Activated CD4-positive, CD25-positive, alpha-beta regulatory T cell treated with anti-CD3 and anti-CD28 coated beads, Interleukin-2, amount 50 U/mL, for 16 hours (primary cell): Measurements from ENCODE around the gene GPR78.
"Not testable (repeated sequence)": the region's sequence is repeated elsewhere in the genome, so short reads cannot be mapped to it uniquely, and the experiment has no call there.

Experiments
- DNase-seq: peaks from one replicate; pipeline ENCODE4 v3.0.0-alpha.2; 2020; ENCODE audit warnings: low read depth, low spot score

Gene GPR78

DNA sequence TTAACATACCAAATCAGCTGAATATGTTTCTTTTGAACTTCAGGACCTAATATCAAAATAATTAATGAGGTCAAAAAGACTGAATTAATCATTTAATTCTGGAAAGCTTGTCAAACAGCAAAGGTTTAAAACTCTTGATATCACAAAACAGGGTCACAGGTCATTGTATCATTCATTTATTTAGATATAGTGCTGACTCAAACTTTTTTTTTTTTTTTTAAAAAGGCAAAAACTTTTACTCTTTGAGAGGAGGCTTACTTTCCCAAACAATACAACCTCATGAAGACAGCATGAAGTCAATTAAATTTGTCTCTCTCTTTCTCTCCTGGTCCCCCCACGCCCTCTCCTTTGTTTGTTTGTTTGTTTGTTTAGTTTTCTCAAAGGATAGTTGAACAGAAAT lies 15.6 kb upstream of the GPR78 start:
- no peak for DNase-seq

DNA sequence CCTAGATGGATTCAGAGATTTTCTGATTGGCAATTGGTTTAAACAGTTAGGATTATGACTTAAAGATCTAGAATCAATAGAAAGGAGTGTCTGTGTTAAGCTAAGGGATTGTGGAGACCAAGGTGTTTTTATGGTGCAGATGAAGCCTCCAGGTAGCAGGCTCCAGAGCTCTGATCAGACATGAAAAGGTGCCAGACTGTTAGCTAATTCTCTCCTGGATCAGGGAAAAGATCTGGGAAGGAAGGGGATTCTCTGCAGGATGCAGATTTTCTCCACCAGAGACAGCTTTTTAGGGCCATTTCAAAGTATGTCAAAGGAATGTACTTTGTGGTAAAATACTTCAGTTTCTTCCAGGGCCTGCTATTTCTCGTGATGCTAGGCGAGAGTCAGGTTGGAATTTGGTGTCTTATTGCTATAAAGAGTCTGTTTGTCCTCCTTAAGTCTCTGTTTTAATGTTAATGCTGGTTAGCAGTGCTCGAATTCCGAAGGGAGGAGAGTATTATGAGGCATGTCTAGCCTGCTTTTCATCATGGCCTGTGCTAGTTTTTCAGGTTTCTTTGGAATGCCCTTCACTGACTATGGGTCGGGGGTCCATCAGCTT lies 12.0 kb upstream of the GPR78 start:
- no peak for DNase-seq

DNA sequence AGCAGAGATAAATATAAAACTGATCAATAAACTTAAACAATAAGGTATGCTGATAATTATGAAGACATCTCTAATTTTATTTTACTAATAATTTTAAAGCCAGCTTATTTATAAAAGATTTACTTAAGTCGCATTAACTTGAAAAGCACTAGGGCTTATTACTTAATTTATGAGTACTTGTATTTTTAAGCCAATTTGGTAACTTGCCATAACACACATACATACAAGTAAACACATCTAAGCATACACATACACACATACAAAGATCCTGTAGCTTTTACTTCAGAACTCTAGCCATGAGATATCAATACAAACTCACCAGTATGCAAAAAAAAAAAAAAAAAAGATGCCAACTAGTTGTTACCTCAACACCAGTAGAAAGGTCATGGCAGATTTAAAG lies 10.0 kb upstream of the GPR78 start:
- no peak for DNase-seq

DNA sequence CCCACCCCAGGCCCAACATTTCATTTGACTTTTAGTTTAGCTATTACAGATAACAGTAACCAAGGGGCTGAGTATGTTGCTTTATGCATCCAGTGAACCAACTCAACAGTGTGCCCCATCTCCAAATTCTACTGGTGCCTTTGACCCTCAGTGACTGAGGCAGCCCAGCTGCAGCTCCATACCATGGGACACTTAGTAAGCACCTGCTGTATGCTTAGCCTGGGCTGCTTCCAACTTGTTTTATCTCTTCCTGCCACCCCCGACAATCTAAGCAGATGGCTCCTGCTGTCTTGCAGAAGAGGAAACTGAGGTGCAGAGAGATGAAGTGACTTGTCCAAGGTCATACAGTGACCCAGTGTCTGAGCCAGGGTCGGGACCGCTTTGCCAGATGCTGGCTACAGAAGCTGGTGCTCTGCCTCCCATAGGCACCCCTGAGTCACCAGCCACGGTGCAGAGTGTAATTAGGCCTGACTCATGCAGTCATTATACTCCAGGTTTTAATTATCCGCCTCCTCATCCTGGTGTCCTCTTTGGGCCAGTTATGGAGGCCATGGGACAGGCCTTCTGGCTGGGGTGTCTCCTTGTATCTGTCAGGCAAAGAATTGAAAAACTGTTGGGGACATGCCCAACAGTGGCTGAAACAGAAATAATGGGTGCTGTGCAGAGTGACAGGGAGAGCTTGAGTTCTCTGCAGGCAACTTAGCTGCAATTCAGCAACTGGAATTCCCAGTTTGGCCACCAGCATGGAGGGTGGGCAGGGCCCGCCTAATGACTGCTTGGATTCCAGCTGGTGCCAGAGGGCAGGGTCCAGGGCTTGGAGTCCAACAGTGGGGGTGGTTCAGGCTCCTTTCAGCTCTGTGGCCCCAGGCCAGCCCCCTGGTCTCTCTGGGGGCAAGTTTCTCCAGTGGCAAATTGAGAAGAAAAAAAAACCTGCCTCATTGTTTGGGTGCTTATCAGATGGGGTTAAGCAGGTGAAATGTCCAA lies 8.2 kb upstream of the GPR78 start:
- no peak for DNase-seq

DNA sequence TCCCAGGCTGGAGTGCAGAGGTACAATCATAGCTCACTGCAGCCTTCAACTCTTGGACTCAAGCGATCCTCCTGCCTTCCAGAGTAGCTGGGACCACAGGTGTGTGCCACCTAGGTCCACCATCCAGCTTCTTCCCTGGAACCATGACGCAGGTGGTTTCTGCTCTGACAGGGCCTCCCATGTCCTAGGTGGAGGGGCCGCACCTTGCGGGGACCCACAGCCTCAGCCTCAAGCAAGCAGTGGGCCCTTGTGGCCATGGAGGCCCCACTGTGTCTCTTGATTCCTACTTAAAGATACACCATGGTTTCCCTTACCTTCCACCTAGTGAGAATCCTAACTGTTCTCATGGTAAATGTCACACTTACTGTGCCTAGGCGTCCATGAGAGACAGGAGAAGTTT lies 6.9 kb upstream of the GPR78 start:
- no peak for DNase-seq

DNA sequence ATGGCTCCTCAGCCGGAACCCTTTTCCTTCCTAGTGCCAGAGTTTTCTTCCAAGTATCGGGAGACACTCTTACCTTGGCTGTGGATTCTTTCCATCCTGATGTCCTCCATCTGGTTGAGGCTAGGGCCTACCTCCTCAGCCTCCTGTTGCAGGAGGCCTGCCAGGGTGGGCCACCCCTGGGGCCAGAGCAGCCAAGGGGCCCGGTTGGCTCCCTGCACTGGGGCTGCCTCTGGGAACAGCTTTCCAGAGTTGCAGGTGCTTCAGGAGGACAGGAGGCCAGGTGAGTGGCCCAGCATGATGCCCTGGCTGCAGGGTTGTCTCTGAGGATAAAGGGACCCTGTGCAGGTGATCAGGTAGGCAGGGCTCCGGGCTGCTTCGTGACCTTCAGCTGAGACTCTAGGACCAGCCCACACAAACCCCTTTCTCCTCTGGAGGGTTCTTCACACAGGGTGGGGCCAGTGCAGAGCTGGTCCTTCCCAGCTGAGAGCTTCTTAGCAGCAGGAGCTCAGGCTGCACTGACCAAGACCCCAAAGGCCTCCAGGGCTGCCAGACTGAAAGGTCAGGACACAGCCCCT lies 5.3 kb upstream of the GPR78 start:
- DNase-seq: no peak

DNA sequence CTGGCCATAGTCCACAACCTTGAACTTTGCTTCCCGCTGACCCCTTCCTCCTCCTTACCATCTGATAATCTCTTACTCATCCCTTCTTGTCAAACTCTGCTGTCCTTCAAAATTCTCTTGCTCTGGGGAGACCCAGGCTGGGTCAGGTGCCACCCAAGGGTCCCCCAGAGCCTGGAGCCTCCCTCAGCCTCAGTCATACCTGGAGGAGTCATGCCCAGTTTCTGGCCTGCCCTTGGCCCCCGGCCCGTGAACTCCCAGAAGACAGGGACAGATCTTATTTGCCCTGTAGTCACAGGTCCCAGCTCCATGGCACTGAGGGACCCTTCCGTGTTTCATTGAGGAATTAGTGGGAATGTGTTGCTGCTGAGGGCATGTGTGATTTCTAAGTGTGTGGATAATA lies 4.7 kb upstream of the GPR78 start:
- no peak for DNase-seq

DNA sequence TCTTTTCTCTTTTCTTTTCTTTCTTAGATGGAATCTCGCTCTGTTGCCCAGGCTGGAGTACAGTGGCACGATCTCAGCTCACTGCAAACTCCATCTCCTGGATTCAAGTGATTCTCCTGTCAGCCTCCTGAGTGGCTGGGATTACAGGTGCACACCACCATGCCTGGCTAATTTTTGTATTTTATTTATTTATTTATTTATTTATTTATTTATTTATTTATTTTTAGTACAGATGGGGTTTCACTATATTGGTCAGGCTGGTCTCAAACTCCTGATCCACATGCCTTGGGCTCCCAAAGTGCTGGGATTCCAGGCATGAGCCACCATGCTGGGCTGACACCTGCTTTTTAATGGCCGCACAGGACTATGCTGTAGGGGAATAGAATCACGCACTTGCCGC lies 3.6 kb upstream of the GPR78 start:
- not testable (repeated sequence) for DNase-seq

DNA sequence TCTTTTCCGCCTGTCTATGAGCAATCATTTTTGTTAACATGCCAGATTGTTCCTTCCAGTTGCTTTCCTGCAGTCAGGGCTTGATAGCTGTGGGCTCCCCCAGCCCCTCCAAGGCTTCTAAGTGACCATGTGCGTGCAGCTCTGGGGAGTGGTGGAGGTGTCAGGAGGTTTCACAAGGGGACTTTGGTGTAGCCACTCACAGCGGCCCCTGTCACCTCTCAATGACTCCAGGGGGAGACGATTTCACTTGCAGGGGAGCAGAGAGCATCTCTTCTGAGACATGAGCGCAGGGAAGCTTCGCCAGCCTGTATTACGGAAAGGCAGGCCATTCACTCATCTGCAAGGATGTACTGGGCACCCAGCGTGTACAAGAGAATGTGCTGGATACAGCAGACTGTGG lies 3.1 kb upstream of the GPR78 start:
- no peak for DNase-seq

DNA sequence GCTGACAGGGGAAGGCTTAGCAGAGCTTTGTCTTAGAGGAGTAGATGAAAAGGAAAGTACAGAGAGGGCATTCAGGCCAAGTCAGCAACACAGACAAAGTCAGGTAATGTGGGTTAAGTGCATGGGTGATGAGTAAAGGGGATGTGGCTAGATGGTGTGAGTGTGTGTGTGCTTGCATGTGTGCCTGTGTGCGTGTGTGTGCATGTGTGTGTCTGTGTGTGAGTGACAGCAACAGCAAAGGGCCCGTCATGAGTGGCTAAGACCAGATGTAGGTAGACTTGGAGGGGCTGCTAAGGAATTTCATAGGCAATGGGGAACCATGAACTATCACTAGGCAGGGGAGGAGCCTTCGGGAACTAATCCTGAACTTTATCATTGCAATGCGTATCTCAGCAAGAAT lies 2.2 kb upstream of the GPR78 start:
- DNase-seq: no peak

DNA sequence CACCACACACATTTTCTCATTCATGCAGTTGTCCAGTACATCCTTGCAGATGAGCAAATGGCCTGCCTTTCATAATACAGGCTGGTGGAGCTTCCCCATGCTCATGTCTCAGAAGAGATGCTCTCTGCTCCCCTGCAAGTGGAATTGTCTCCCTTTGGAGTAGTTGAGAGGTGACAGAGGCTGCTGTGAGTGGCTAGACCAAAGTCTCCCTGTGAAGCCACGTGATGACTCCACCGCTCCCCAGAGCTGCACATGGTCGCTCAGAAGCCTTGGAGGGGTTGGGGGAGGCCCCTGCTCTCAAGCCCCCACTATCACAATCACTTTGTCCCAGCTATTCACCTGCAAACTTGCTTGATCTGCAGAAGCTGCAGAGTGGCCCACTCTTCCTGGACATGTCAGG lies 1.5 kb upstream of the GPR78 start:
- DNase-seq: no peak

DNA sequence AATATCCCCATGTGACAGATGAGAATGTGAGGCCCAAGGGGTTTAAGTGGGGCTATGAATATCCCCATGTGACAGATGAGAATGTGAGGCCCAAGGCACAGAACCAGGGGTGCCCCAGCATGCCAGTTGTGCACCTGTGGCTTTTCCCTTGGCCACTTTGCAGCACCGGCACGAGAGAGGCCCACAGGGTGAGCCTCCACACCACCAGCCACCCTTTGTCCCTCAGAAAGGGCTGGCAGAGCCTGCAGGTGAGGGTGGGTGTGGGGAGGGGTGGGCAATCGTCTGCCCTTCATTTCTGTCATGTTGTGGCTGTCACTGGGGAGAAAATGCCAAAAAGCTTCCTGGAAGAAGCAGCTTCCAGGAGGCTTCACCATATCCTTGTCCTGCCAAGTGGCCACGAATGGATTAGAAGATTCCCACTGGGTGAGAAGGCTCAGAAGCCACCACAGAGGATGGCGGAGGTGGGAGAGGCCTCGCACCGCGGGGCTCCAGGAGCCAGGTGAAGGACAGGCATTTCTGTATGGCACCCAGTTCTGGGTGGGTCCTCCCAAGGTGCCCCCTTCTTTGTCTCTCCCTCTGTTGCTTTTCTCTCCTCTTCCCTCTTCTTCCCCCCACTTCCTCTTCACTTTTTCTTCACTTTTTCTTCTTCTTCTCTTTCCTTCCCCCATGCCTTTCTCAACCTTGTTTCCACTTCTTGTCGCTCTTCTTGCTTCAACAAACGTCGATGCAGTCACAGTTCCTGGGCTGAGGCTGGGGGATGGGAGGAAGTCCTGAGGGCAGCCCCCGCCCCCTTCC lies 469 bp upstream of the GPR78 start:
- no peak for DNase-seq

DNA sequence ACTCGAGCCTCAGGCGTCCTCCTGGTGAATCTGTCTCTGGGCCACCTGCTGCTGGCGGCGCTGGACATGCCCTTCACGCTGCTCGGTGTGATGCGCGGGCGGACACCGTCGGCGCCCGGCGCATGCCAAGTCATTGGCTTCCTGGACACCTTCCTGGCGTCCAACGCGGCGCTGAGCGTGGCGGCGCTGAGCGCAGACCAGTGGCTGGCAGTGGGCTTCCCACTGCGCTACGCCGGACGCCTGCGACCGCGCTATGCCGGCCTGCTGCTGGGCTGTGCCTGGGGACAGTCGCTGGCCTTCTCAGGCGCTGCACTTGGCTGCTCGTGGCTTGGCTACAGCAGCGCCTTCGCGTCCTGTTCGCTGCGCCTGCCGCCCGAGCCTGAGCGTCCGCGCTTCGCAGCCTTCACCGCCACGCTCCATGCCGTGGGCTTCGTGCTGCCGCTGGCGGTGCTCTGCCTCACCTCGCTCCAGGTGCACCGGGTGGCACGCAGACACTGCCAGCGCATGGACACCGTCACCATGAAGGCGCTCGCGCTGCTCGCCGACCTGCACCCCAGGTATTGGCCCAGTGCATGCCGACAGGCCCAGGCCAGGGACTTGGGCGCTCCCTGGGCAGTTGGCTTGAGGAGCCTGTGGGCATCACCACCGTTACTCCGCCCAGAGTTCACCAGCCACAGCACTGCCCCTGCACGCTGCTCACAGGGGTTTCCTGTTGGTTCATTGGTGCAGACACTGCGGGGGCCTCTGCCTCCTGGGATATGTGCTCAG lies 1.1 kb downstream of the GPR78 start:
- no peak for DNase-seq

DNA sequence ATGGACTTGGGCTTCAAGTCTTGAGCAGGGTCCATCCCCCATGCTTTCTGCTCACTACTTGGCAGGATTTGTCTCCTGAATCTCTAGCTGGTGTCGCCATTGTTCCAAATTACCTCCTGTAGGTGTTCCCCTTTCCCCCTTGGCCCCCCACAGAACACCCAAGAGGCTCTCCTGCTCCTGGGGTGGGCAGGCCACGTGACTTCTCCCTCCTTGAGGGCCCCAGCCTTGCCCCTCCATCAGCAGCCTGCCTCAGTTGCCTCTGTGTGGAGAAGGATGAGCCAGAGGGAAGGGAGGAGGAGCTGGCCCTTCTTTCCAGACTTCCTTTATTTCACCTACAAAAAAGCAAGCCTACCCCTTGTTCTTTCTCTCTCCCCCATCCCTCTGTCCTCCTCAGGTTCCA lies 1.8 kb downstream of the GPR78 start:
- DNase-seq: no peak

DNA sequence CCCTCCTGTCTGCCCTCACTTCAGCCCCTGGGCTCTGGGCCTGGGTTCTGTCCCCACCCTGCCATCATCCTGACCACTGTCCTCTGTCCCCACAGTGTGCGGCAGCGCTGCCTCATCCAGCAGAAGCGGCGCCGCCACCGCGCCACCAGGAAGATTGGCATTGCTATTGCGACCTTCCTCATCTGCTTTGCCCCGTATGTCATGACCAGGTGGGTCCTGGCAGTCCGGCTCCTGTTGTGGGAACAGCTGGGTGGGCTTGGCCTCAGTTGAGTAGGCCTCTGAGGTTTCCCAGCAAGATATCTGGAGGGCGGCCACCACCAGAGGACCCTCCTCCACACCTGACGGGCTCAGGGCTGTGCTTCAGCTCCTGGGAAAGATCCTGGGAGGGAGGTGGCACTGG lies 2.2 kb downstream of the GPR78 start:
- no peak for DNase-seq

DNA sequence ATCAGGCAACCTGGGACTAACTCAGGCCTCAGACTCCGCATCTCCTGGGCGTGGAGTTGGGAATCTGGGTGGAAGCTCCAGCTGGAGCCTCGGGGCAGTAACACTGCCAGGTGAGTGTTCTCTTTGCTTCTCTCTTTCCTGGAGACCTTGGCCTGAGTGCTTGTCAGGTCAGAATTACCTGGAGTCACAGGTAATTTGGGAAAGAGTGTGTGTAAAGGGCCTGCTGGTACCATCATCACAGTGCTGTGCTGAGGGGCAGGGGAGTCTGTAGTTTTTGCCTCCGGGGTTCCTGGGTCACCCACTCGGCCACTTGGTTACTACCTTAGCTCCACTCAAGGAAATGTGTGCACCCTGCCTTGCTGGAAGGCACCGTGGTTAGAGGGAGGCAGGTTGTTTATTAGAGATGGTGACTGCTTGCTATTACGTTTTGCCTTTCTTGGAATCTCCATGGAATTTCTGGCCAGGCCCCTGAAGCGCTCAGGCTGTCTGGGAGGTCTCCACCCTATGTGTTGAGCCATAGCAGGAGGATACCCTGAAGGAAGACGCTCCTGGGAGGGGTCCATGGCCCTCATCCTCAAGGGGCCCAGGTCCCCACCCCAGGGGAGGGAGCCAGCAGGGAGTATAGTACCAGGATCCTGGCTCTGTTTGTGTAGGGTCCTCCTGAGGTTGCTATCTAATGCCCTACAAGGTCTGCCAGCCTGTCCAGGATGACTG lies 2.9 kb downstream of the GPR78 start:
- DNase-seq: no peak

DNA sequence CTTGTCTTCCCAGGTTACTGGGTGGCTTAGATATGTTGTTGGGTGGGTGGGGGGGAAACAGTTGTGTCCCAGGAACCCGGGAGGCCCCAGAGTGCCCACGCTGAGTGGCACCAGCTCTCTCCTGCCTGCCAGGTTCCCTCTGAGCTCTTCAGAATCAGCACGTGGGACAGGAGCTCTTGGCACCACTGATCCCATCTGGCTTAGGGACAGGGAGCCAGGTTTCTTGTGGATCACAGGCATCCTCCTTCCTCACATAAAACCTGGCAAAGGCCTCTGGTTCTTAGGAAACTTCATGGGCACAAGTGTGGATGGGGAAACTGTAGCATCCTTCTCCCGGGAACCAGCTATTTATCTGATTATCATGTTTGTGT lies 3.4 kb downstream of the GPR78 start:
- no peak for DNase-seq

DNA sequence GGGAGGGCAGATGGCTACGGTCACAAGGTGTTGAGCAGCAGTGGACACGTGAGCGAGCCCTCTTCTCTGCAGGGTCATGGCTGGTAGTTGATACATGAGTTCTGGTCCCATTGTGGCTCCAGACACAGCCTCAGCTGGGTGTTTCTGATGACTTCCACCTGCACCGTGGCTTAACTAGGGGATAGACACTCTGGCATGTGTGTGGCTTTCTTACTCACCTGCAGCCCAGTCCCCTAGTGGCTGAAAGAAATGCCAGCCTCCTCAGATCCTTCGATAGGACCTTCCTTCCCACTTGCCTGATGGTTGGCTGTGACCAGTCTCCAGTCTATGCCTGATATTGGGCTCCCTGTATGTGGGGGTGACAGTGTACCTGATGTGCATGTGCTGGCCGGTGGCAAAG lies 5.0 kb downstream of the GPR78 start:
- no peak for DNase-seq

DNA sequence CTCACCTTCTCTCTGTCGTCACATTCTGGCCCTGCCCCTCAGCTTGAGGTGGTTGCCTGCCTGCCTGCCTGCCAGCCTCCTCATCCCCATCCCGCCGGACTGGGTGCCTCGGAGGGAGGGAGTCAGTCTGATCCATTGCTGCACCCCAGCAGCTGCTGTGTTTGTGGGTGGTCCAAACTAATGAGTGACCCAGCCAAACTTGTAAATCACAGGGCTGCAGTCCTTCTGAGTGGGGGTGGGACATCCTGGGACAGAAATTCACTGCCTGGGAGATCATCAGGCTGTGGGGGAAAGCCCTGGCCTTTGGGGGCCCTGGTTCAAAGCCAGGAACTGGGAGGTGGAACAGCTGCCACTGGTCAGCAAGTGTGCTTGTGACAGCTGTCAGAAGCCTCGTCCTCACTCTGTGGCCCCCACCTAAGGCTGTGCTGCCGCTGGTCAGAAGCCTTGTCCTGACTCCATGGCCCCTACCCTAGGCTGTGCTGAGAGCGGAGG lies 5.6 kb downstream of the GPR78 start:
- no peak for DNase-seq

DNA sequence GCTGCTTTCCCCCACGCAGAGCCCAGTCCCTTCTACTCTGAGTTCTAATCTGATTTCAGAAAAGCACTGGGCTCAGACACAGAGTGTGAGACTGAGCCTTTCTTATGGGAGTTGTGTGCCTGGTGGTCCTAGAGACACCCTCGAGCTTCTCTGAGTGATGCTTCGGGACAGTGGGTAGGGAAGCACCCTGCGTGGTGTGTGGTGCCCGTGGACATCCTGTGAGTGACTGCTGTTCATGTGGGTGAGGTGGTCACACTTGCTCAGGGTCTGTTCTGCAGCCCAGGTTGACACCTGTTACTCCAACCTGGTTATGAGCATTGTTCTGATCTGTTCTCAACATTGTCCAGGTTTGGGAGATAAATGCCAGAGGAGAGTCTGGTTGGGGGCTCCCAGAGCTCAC lies 6.1 kb downstream of the GPR78 start:
- DNase-seq: no peak
